ENCODE measurements around the gene PUS3. TPM values are rescaled to one million over a fixed set of nuclear protein-coding genes. Genes with fewer than 3 reads are reported as not detected.

PUS3 gene
- polyA plus RNA-seq, 1 donor from 2014 or later: 15.5 TPM

- Histone ChIP-seq H3K9me3 (ENCODE audit: low read length) (no peaks in the 10 kb centered on the region), H3K79me2 (replicated peaks; ENCODE audit: insufficient read depth, low read length) (no peaks in the 10 kb centered on the region)
- no peak for TF ChIP-seq TAF1 (IDR thresholded peaks at IDR 0.05; ENCODE audit: low read depth)
- TF ChIP-seq, protein P1, sequence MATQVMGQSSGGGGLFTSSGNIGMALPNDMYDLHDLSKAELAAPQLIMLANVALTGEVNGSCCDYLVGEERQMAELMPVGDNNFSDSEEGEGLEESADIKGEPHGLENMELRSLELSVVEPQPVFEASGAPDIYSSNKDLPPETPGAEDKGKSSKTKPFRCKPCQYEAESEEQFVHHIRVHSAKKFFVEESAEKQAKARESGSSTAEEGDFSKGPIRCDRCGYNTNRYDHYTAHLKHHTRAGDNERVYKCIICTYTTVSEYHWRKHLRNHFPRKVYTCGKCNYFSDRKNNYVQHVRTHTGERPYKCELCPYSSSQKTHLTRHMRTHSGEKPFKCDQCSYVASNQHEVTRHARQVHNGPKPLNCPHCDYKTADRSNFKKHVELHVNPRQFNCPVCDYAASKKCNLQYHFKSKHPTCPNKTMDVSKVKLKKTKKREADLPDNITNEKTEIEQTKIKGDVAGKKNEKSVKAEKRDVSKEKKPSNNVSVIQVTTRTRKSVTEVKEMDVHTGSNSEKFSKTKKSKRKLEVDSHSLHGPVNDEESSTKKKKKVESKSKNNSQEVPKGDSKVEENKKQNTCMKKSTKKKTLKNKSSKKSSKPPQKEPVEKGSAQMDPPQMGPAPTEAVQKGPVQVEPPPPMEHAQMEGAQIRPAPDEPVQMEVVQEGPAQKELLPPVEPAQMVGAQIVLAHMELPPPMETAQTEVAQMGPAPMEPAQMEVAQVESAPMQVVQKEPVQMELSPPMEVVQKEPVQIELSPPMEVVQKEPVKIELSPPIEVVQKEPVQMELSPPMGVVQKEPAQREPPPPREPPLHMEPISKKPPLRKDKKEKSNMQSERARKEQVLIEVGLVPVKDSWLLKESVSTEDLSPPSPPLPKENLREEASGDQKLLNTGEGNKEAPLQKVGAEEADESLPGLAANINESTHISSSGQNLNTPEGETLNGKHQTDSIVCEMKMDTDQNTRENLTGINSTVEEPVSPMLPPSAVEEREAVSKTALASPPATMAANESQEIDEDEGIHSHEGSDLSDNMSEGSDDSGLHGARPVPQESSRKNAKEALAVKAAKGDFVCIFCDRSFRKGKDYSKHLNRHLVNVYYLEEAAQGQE (IDR thresholded peaks at IDR 0.05; ENCODE audit: borderline replicate concordance): no peak
- TF ChIP-seq SMC3 (conservative IDR thresholded peaks at IDR 0.05; ENCODE audit: poor library complexity): no peak
Measured at GRCh38 chr11:125943661-125944349, 40.8 kb upstream of the PUS3 start.

DNA sequence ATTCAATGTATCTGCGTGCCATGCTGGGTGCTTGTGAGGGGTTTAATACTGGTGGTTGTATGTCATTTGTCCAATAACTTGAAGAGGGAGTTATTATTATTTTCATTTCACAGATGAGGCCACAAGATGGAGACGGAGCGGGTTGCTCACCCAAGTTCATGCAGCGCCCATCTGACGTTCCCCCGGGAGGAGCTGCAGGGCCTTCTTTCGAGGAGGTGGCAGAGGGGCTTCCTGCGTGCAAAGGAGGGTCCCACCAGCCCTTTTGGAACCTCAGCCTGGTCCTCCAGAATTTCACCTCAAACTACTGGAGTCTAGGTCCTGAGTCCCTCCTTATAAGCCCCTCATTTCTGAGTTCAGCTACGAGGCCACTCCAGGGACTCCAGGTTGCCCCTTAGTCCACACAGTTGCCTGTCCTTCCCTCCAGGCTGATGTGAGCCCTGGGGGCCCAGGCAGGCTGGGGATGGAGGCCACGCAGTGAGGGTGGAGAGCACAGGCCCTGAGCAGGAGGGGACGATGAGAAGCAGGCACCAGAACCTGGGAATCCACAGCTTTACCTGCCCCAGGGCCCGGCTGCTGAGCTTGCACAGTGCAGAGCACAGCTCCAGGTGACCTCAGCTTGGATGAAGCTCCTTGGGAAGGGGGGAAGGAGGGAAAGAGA lies 39.9 kb upstream of the PUS3 start:
- Histone ChIP-seq H3K27ac (ENCODE audit: low read length) (no peak overlapping the region), H3K79me2 (replicated peaks; ENCODE audit: insufficient read depth, low read length) (no peaks in the 10 kb centered on the region), H3K27me3 (ENCODE audit: insufficient read depth, low read depth, low read length) (no peaks in the 10 kb centered on the region), H4K20me1 (ENCODE audit: insufficient read depth) (no peaks in the 10 kb centered on the region), H3F3A (ENCODE audit: insufficient read depth, low read length, poor library complexity, severe bottlenecking) (no peaks in the 10 kb centered on the region), H2AFZ (ENCODE audit: low read depth, low read length) (no peak overlapping the region), H3K36me3 (ENCODE audit: insufficient read depth, low read length) (no peaks in the 10 kb centered on the region), H3K4me3 (ENCODE audit: low read length) (no peak overlapping the region), H3K9me3 (ENCODE audit: low read length) (no peaks in the 10 kb centered on the region), H3K9ac (ENCODE audit: low read length) (no peak overlapping the region), H3K4me2 (ENCODE audit: low read length) (no peak overlapping the region), H3K9me2 (ENCODE audit: insufficient read depth, low read length) (no peaks in the 10 kb centered on the region)
- TF ChIP-seq, protein P1 (IDR thresholded peaks at IDR 0.05; ENCODE audit: borderline replicate concordance): no peak
- no peak for TF ChIP-seq CTCF (IDR thresholded peaks at IDR 0.05; ENCODE audit: poor library complexity, severe bottlenecking)
- TF ChIP-seq POLR2AphosphoS5 (IDR thresholded peaks at IDR 0.05): no peak
- TF ChIP-seq EZH2 (IDR thresholded peaks at IDR 0.05; ENCODE audit: borderline replicate concordance, insufficient read depth, low read length, poor library complexity, severe bottlenecking): no peak
- TF ChIP-seq MXI1 (conservative IDR thresholded peaks at IDR 0.05; ENCODE audit: poor library complexity, severe bottlenecking): no peak
- no peak for TF ChIP-seq EP300 (conservative IDR thresholded peaks at IDR 0.05; ENCODE audit: poor library complexity, severe bottlenecking)
- TF ChIP-seq RAD21 (conservative IDR thresholded peaks at IDR 0.05): no peak
- TF ChIP-seq TAF1 (IDR thresholded peaks at IDR 0.05; ENCODE audit: low read depth): no peak
- no peak for TF ChIP-seq SMC3 (conservative IDR thresholded peaks at IDR 0.05; ENCODE audit: poor library complexity)

More at GRCh38 chr11:125943661-125944349, 40.8 kb upstream of the PUS3 start:
- Histone ChIP-seq H3K4me2 (ENCODE audit: low read length) (no peak overlapping the region), H3K27me3 (ENCODE audit: insufficient read depth, low read depth, low read length) (no peaks in the 10 kb centered on the region), H3K27ac (ENCODE audit: low read length) (no peak overlapping the region), H4K20me1 (ENCODE audit: insufficient read depth) (no peaks in the 10 kb centered on the region), H3K9me2 (ENCODE audit: insufficient read depth, low read length) (no peaks in the 10 kb centered on the region), H3K9ac (ENCODE audit: low read length) (no peak overlapping the region), H3F3A (ENCODE audit: insufficient read depth, low read length, poor library complexity, severe bottlenecking) (no peaks in the 10 kb centered on the region), H3K36me3 (ENCODE audit: insufficient read depth, low read length) (no peaks in the 10 kb centered on the region), H3K4me3 (ENCODE audit: low read length) (no peak overlapping the region), H2AFZ (ENCODE audit: low read depth, low read length) (no peak overlapping the region)

Measured in neural cell (in vitro differentiated cells).